Central memory CD4-positive, alpha-beta T cell (primary cell): ENCODE data around the gene UXS1.

Experiments used
- DNase-seq: peaks from one replicate; pipeline ENCODE4 v3.0.0; 2022

Gene UXS1

GRCh38 chr2:106129150-106129549 is 65.0 kb downstream of the UXS1 start:
- no peak for DNase-seq

- DNase-seq: no peak
Measured at GRCh38 chr2:106127776-106128268, 66.3 kb downstream of the UXS1 start.

GRCh38 chr2:106127282-106127771 is 66.8 kb downstream of the UXS1 start:
- no peak for DNase-seq

DNA sequence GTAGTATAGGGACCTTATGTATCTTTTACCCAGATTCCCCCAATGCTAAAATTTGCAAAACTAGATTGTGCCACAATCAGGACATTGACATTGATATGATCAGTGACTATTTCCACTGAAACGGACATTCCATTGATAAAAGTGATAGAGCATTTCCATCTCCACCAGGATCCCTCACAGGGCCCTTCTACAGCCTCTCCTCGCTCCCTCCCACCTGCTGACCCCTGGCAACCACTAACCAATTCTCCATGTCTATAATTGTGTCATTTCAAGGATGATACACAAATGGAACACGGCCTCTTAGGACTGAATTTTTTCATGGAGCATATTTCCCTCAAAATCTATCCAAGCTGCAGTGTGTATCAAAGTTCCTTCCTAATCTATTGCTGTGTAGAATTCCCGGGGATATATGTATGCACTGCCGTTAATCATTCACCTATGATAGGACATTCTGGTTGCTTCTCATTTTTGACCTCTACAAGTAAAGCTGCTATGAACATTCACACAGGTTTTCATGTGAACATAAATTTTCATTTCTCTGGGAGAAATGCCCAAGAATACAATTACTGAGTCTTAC is 67.3 kb downstream of the UXS1 start:
- no peak for DNase-seq

GRCh38 chr2:106126295-106126694 is 67.8 kb downstream of the UXS1 start:
- no peak for DNase-seq

DNA sequence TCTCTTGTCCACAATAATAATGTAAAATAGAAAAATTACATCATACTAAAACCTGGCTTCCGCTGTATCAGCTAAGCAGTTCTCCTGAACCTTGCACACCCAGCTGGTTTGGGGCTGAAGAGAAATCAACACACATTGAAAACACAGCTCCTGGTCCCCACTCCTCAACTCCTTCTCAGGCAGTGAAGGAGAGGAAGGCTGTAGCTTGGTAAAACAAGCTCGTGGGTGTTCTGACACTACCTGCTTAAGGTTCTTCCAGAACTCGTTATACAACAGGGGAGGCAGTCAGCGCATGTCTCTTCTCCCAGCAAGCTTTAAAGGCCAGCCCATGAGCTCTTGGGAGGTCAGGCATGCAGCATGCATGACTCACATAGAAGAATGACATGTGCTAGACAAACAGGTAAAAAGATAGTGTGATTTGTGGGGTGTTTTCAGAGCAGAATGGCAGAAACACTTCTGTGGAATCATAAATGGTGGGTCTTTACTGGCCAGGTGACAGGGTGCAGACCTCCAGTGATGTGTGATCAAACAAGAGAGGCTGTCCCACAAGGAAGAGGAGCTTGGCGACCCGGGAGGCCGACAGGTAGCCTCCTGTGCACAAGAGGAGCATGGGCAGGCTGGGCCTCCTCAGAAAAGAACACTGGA is 69.1 kb downstream of the UXS1 start:
- DNase-seq: no peak

DNA sequence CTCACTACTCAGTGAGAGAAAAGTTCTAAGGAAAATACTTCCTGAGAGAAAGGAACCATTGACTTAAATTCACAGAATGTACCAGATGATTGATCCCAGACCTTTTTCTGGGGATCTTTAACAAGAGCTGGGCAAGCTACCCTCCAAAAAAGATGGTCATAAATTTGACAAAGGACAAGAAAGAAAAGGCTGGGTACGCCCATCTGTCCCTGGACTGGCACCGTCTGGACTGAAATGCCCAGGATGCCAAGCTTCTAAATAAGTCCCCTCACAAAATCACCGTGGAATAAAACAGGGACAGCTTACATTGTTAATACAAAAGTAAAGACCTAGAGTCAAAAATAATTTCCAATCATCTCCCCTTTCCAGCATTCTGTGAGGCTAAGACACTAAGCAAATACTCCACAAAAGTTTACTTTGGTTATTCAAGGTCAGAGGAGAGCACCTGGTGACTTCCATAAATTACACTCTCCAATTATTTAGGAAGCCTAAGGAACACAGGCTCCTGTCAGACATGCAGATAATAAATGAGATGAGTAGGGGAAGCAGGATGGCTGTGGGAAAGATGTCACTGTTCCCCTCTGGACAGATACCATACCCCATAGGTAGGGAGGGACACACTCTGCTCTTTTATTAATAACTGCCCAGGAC is 69.9 kb downstream of the UXS1 start:
- no peak for DNase-seq

GRCh38 chr2:106122157-106122556 is 71.9 kb downstream of the UXS1 start:
- DNase-seq: no peak

DNA sequence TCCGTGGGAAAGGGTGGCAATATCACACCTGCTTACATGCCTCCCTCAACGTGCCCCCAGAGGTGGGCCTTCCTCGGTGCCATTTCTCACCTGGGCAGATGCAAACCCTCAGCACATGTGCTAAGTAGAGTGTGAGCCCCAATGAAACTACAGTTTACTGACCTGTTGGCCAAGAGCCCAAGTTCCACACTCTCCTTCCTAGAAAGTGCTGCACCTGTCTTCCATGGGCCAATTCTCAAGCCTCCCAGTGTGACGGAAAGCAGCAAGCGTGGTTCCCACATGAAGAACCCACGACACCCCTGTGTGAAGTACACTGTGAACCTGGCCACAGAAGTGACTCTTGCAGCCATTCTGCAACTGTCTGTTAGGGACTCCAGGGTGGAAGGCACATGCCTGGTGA is 73.7 kb downstream of the UXS1 start:
- no peak for DNase-seq

GRCh38 chr2:106119074-106119473 is 75.0 kb downstream of the UXS1 start:
- DNase-seq: no peak

DNA sequence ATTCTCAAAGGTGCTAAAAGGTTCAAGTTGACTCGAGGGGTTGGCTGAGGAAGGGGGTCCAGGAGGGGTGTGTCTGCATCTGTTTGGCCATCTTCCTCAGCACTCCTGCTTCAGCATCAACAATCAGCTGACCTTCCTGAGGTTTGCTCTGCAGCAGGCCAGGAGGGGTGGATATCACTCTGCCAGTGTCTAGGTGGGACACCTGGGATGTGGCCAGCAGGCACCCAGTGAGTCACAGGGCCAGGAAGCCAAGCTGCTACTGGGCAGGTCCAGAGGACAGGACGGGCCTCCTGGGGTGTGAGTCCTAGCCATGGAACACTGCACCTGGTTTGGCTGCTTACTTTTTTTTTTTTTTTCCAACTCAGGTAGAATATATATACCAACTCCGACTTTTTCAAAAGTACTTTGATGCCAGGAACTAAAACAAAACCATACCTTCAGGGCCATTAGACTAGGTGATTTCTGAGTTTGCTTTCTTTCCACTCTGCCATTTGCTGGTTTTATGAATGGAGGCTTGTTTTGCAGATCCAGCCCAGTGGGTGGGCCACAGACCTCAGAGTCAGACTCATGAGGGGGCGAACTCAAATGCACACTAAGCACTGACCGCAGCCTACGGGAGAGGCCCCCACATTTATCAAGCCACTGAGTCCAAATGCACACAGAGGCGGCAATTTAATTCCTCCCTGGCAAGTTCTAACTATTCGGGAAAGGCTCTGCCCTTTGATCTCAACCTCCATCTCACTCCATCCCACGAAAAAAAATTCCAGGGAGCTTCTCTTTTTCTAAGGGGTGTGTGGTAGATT is 76.0 kb downstream of the UXS1 start:
- no peak for DNase-seq

DNA sequence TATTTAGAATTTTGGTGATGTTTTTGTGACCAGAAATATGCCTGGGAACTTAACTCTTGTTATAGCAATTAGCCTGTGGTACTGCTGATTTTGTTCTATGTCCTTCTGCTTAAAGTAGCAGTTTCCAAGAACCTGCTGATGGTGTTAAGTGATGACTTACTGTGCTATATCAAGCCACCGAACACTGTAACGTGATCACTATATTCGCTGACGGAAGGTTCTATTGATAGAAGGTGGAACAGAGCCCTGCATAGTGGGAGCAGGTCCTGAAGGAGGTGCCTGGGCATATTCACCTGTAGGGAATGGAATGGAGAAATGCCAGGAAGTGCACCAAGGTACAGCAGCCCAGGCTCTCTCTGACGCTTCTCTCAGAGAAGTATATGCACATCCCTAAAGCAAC is 76.8 kb downstream of the UXS1 start:
- DNase-seq: no peak

GRCh38 chr2:106116248-106116647 is 77.9 kb downstream of the UXS1 start:
- DNase-seq: no peak

DNA sequence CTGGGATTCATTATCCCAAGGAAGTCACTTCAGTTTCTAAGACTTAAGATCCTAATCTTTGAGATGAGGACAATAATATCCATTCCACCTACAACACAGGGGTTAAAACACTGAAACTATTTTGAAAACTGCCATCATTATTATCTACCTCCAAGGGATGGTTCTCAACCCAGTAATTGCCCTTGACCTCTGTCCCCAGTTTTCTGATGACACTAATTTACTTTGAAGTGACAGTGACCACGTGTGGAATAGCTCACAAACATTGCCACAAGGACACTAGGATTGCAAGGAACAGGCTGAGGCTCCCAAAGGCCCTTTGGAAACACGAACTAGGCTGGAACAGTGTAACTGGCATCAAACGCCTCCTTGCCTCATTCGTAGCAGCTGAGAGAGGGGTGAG is 78.4 kb downstream of the UXS1 start:
- DNase-seq: no peak

- no peak for DNase-seq
Measured at GRCh38 chr2:106115250-106115649, 78.9 kb downstream of the UXS1 start.

DNA sequence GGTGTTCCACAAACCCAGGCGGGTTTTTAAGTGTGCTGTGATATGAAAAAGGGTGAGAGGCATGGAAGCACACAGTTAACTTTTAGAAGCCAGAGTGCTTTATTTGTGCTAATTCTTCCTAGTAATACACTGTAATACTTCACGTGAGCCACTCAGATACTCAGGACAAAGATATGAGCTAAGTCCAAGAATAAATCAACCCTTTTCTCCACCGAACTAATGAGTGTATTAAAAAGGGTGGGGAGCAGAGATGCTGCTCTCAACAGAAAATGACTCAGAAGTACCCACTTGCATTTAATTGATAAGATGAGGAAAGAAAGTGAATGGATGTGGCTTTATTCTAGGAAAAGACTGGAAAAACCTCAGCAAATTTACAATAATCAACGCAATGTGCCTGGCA is 79.9 kb downstream of the UXS1 start:
- no peak for DNase-seq

DNA sequence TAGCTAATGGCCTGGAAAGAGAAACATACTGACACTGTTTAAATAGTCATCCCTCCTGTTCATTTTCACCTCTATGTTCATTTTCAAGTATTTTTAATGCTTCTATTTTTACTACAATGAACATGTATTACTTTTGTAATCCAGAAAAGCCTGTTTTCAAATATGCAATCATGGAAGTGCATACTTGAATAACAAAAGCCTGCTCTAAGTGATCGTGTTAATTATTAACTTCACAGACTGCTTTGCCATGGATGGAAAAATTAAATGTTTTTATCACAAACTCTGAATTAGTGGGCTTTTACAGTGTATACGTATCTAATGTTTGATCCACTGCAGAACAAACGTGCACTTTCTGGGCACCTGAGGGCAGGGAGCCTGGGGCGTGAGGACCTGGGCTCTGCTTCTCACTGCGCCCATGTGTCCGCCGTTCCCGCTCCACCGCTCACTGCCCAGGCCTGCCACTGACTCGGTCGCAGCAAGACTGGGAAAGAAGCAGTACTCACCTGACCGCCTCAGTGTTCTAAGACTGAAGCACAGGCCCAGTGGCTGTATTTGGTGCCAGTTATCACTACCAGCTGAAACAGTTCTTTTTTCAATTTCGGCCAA is 80.6 kb downstream of the UXS1 start:
- DNase-seq: no peak

- DNase-seq: no peak
Measured at GRCh38 chr2:106111882-106112571, 82.1 kb downstream of the UXS1 start.

GRCh38 chr2:106109675-106110424 is 84.3 kb downstream of the UXS1 start:
- DNase-seq: no peak

DNA sequence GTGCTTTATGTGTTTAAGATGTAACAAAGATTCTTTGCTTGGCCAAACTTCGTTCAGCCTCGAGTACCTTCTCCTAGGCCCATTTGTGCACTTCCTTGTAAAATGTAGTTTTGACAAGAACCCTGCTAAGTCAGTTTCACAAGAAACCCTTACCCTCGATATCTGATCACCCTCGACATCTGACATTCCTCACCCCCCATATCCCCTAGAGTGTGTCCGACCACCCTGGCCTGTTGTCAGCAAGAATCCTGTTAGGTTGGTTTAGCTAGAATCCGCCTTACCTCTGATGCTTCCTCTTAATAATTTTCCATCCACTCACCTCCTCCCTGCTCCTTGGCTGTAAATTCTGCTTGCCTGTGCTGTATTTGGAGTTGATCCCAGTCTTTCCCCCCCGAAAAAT is 85.3 kb downstream of the UXS1 start:
- DNase-seq: no peak

DNA sequence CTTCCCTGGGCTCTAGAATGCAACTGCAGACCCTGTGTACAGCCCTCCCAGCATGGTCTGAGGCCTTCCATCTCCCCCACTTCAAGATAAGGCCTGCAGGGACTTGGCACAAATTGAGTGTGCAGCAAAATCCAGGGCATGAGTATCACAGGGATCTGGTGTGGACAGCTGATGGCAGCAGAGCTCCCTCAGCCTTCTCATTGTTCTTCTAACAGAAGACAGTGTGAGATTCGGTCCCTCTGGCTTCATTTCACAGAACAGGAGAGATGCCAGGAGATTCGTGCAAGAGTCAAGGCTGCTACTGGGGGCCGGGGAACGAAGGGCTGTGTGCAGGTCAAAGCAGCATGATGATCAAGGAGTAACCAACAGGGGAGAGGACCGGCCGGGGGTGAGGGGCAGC is 85.8 kb downstream of the UXS1 start:
- no peak for DNase-seq
